DMS 273 (cell line): ENCODE data around the gene POP7.
"Not testable (repeated sequence)": the region's sequence is repeated elsewhere in the genome, so short reads cannot be mapped to it uniquely, and the experiment has no call there.

Source experiments
- DNase-seq: peaks from one replicate; lab custom pipeline; 2025; ENCODE audit not compliant: unreplicated experiment; lab: John Stamatoyannopoulos, UW

Gene POP7

DNA sequence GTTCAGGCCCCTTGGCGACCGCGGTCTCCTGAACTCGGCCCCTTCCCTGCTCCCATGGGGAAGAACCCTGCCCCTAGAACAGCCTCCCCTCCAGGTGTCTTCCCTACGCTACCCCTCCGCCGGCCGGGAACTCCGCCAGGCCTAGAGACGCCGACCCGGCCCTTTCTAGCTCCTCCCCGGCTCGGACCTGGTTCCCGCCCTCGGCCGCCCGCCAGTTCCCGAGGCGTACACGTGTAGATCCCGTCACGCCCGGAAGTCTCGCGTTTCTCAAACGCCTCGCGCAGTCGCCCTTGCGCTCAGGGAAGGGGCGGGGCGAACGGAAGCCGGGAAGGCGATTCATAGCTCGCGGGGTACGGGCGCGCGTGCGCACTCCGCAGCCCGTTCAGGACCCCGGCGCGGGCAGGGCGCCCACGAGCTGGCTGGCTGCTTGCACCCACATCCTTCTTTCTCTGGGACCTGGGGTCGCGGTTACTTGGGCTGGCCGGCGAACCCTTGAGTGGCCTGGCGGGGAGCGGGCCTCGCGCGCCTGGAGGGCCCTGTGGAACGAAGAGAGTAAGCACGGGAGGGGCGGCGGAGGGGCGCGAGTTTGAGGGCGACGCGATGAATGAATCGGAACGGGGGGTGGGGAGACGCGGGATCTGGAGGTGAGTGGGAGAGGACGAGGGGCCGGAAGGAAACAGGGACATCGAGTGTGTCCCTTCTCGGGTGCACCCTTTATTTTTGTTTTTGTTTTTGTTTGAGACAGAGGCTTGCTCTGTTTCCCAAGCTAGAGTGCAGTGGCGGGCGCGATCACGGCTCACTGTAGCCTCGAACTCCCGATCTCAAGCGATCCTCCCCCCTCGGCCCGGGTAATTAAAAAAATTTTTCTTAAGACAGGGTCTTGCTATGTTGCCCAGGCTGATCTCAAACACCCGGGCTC lies at the start of gene POP7:
POP7 (plus strand) TSS at position 369 of the 919 bp plus-strand sequence. CDS start 710 bp downstream, outside the sequence.
- DNase-seq, result peak; percentile 100

DNA sequence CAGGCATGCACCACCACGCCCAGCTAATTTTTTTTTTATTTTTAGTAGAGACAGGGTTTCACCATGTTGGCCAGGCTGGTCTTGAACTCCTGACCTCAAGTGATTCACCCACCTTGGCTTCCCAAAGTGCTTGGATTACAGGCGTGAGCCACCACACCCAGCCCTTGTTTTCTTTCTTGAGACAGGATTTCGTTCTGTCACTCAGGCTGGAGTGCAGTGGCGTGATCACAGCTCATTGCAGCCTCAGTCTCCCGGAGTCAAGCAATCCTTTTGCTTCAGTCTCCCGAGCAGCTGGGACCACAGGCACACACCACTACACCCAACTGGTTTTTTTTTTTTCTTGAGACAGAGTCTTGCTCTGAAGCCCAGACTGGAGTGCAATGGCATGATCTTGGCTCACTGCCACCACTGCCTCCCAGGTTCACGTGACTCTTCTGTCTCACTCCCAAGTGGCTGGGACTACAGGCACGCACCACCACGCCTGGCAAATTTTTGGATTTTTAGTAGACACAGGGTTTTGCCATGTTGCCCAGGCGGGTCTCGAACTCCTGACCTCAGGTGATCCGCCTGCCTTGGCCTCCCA lies 43.6 kb upstream of the POP7 start:
- not testable (repeated sequence) for DNase-seq

DNA sequence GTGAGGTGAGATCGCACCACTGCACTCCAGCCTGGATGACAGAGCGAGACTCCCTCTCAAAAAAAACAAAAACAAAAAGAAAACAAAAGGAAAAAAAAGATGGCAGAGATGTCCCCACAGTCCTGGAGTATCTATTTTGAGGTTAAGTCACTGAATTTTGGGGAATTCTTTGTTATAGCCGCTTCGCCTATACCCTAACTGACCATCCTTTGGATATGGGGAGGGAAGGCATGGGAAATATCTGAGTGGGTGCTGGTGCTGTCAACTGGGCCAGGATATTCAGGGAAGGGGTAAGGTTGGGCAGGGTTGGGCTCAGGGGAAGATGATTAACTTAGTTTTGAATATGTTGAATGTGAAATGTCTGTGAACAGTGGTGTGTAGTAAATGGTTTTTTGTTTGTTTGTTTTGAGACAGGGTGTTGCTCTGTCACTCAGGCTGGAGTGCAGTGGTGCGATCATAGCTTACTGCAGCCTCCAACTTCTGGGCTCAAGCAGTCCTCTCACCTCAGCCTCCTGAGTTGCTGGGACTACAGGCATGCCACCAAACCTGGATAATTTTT lies 40.7 kb upstream of the POP7 start:
- DNase-seq, result no peak

DNA sequence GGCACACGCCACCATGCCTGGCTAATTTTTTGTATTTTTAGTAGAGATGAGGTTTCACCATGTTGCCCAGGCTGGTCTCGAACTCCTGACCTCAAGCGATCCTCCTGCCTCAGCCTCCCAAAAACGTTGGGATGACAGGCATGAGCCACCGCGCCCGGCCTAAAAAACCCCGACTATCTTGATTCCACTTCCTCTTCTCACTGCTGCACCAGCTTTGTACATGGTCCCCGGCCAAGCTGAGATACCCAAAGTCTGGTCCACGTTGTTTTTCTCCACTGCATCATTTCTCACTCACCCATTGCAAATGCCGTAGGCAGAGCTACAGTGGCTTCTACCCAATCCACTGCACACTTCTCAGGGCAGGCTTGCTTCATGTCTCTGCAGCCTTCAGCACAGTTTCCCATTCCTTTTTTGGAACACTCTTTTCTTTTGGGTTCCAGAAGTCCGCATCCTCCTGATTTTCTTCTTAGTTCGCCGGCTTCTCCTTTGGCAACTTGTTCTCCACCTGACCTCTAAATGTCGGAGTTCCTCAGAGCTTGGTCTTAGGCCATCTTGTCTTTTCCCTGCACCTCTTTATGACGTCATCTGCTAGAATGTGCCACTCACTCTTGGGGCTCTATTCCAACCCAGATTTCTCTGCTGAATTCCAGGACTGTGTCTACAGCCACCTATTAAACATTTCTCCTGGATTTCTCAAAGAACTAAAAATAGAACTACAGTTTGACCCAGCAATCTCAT lies 38.4 kb upstream of the POP7 start:
- no peak for DNase-seq

DNA sequence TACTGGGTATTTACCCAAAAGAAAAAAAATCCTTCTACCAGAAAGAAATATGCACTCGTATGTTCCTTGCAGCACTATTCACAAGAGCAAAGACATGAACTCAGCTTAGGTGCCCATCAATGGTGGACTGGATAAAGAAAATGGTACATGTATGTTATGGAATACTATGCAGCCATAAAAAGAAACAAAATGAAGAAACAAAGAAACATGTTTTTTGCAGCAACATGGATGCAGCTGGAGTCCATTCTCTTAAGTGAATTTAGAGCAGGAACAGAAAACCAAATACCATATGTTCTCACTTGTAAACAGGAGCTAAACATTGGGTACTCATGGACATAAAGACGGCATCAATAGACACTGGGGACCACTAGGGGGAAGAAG lies 37.9 kb upstream of the POP7 start:
- no peak for DNase-seq

DNA sequence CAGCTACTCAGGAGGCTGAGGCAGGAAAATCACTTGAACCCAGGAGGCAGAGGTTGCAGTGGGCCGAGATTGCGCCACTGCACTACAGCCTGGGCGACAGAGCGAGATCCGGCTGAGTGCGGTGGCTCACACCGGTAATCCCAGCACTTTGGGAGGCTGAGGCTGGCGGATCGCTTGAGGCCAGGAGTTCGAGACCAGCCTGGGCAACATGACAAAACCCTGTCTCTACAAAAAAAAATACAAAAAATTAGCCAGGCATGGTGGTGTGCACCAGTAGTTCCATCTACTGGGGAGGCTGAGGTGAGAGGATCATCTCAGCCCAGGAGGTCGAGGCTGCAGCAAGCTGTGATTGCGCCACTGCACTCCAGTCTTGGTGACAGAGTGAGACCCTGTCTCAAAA lies 36.8 kb upstream of the POP7 start:
- not testable (repeated sequence) for DNase-seq

DNA sequence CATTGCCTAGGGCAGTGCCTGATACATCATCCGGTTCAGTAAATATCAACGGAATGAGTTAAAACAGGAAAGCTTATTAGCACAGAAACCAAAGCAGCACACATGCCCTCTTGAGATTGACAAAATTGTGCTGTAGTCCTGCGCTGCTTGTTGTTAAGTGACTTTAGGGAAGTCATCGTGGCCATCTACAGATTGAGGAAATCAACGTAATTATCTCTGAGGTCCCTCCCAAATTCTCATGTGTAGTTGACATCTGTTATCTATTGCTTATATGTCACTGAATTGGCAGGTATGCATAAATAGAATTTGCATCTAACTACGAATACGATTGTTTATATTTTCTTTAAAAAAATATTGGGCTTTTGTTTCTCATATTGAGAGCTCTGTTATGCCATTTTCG lies 35.8 kb upstream of the POP7 start:
- no peak for DNase-seq

DNA sequence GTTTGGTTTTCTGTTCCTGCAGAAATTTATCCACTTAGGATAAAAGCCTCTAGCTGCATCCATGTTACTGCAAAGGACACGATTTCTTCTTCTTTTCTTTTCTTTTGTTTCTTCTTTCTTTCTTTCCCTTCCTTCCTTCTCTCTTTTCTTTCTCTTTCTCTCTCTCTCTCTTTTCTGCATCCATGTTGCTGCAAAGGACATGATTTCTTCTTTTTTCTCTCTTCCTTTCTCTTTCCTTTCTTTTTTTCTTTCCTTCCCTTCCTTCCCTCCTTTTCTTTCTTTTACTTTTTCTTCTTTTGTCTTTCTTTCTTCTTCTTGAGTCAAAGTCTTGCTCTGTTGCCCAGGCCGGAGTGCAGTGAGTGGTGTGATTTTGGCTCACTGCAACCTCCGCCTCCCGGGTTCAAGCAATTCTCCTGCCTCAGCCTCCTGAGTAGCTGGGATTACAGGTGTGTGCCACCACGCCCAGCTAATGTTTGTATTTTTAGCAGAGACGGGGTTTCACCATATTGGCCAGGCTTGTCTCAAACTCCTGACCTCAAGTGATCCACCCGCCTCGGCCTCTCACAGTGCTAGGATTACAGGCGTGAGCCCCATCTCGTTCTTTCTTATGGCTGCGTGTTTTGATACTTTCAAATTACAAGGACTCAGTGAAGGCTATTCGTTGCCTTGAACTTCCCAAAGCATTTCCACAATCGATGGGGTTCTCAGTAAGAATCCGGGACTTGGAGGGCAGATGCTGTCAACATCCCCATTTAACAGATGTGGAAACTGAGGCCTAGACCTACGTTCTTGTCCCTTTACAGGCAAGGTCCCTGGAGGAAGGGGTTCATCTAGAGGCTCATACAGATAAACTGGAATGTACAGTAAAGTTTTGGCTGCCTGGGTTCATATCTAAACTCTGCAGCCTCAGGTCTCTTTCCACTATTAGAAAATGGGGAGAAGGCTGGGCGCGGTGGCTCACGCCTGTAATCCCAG lies 34.3 kb upstream of the POP7 start:
- DNase-seq, result no peak

DNA sequence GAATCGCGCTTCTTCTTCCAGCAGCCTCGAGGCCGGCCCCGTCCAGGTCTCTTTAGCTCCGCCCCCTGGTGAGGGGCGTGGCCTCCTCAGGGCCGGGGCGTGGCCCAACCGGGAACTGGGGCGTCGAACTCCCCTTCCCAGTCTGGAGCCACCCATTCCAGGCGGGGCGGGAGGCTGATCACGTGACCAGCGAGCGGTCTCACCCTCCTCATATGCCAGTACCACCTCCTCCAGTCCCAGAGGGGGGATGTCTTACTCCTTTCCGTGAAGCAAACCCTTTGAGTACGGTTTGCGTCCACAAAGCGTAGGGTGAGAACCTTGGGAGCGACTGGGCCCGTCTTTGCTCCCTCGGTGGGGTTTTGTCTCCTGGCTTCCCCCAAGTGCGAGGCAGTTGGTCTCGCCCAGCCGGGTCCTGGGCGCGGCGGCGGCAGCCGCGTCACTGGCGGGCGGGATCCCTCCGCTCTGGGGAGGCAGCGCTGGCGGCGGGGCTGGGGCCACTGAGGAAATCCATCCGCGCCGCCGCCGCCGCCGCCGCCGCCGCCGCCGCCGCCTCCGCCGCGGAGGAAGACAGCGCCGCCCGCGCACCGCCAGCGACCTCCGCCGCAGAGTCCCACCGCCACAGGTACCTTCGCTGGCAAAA lies 32.5 kb upstream of the POP7 start, which contains the start of gene GNB2:
GNB2 (plus strand) TSS at position 439 of the 640 bp plus-strand sequence. CDS start 2,526 bp downstream, outside the sequence.
- DNase-seq, result peak; percentile 100

DNA sequence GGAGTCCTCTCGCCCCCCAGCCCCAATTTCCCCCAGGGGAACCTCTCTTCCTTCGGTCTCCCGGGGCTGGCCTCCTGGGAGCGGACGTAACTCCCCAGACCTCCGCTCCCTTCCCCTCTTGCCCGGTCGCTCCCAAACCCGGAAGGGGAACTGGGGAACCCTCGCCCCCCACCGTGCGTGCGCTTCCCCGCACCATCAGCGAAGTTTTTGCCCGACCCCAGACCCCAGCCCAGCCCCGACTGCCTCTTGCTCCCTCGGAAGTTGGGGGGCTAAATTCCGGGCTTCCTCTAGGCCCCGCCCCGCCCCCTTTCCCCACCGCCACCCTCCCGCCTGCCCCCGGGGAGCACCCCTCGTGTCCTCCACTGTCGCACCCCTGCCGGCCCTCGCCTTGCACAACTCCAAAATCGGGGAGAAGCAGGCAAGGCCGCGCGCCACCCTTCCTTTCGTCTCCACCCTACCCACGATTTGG lies 31.9 kb upstream of the POP7 start:
- peak; percentile 72 for DNase-seq

DNA sequence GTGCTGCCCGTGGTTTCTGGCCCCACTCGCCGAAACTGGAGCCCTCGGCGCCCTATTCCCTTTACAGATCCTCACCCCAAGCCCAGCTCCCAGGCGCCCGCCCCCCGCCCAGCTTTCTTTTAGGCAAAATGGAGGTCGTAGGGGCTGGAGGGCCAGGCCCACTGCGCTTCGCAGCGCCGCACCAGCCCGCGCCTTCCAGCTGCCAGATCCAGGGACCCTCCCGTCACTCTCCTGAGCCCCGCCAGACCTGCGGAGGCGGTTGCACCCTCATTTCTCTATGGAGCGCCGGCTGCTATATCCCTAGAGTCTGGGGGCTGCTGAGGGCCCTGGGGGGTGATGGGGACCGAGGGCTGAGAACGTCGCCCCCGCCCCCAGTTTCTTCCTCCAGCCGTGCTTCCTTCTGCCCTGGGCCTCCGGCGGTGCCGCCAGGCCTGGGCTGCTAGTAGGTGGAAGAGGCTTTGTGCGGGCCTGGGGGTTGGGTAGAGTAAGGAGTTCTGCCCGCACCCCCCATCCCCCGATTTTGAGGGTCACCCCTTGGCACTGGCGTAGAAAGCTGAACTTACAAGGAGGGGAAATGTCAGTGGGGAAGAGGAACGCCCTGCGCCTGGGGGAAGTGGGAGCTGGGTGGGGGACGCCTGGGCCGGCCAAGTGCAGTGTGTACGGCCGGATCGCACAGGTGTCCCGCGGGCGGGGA lies 31.4 kb upstream of the POP7 start:
- DNase-seq, result peak; percentile 79

DNA sequence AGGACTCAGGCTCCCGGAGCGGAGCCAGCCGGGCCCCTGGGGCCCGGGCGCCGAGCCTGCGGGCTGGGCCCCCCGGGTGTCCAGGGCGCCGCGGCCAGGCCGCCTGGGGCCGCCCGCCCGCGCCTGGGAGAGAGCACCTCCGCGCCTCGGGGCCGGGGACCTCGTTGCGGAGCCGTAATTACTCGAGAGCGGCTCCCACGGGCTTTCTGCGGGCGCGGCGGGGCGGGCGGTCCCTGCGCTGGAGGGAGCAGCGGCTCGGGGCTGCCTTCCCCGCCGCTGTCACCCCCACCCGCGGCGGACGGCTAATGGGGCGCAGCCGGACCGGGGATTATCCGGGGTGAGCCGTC lies 30.8 kb upstream of the POP7 start:
- DNase-seq, result no peak

DNA sequence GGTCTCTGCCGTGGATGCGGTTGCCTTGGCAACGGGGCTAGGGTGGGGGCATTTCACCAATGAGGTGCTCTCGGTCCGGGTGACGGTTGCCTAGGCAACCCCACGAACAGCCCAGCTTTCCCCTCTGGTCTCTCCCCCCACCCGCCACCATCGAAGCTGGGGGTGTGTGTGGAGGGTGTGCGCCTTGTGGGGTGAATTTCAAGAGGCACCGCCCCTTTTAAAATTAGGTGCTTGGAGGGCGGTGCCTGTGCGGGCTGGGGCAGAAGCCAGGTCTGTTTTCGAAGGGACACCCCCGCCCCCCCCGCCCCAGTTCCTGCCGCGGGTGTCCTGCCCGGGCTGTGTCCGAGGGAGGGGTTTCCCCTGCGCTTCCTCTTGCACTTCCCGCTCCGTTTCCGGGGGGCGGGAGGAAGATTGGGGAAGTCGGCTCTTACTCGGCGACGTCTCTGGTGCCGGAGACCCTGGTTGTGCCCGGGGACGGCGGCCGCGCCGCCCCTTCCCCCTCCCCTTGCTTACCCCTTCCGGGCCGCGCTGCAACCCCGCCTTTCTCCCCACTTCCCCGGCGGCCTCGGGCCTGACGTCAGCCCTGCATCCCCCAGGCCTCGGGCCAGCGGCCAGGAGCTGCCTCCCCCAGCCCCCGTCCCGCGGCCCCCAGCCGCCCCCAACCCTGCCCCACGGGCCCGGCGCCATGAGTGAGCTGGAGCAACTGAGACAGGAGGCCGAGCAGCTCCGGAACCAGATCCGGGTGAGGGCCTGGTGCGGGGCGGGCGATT lies 30.2 kb upstream of the POP7 start:
- DNase-seq, result peak; percentile 88

DNA sequence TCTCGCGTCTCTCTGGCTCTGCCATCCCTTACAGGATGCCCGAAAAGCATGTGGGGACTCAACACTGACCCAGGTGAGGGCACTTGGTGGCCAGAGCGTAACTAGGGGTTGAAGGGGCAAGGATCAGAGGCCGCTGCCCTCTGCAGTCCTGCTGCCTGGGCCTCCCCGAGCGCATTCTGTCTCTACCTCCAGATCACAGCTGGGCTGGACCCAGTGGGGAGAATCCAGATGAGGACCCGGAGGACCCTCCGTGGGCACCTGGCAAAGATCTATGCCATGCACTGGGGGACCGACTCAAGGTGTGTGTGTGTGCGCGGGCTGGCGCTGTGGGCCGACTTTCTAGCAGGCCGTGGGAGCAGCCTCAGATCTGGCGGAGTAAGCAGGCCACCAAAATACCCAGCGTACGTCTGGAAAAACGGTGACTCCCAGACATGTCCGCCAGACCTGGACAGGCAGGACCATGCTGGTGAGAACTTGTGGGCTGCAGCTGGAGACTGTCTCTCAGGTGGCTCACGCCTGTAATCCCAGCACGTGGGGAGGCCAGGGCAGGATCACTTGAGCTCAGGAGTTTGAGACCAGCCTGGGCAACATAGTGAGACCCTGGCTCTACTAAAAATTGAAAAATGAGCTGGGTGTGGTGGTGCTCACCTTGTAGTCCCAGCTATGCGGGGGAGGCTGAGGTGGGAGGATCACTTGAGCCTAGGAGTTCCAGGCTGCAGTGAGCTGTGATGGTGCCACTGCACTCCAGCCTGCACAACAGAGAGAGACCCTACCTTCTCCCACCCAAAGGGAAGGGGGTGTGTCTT lies 29.2 kb upstream of the POP7 start:
- no peak for DNase-seq

DNA sequence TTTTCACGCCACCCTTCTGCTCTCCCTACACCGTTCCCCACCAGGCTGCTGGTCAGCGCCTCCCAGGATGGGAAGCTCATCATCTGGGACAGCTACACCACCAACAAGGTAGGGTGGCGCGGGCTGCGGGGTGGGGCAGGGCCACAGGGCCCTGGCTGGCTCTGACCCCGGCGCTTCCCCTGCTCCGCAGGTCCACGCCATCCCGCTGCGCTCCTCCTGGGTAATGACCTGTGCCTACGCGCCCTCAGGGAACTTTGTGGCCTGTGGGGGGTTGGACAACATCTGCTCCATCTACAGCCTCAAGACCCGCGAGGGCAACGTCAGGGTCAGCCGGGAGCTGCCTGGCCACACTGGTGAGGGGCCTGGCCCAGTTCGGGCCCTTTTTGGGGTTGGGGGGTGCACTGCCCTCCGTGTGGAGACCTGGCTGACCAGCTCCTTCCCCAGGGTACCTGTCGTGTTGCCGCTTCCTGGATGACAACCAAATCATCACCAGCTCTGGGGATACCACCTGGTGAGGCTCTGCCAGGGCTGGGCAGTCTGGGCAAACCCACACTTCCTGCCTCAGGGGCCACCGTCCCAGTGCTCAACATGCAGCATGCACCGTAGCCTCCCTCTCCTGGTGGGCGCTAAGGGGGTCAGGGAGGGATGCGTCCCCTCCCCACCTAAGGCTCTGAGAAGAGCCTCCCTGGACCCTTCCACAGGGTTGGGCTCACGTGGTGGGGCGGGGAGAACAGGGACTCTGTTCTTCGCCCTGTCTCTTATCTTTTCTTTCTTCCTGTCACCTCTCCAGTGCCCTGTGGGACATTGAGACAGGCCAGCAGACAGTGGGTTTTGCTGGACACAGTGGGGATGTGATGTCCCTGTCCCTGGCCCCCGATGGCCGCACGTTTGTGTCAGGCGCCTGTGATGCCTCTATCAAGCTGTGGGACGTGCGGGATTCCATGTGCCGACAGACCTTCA lies 28.3 kb upstream of the POP7 start:
- DNase-seq, result no peak

DNA sequence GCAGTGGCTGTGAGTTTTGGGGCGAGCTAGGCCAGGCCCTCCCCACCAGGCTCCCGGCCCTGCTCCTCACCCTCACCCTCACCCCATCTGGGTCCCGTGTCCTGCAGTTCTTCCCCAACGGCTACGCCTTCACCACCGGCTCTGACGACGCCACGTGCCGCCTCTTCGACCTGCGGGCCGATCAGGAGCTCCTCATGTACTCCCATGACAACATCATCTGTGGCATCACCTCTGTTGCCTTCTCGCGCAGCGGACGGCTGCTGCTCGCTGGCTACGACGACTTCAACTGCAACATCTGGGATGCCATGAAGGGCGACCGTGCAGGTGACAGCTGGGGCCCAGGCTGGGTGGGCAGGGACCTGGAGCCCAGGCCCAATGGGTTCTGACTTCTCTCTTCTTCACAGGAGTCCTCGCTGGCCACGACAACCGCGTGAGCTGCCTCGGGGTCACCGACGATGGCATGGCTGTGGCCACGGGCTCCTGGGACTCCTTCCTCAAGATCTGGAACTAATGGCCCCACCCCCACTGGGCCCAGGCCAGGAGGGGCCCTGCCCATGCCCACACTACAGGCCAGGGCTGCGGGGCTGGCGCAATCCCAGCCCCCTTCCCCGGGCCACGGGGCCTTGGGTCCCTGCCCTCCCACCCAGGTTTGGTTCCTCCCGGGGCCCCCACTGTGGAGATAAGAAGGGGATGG lies 27.5 kb upstream of the POP7 start:
- peak; percentile 51 for DNase-seq
